ENCODE results near the gene OR5H2. TPM values are rescaled to one million over a fixed set of nuclear protein-coding genes. Genes with fewer than 3 reads are reported as not detected.

OR5H2 gene
- polyA plus RNA-seq, 3 donors: not detected

- Histone ChIP-seq H3K36me3 (replicated peaks in 1 of 2; ENCODE audit: control insufficient read depth in 1 of 2, insufficient read depth in 2 of 2, low read length in 2 of 2) (no peaks in the 10 kb centered on the region), H3K27ac (ENCODE audit: low read depth in 1 of 2, low read length in 2 of 2) (no peak overlapping the region), H3K4me3 (replicated peaks in 1 of 3; ENCODE audit: low read depth in 2 of 3, low read length in 3 of 3) (no peak overlapping the region), H4K20me1 (ENCODE audit: insufficient read depth, low read length) (no peaks in the 10 kb centered on the region), H3K9ac (ENCODE audit: insufficient read depth, low read length, poor library complexity, severe bottlenecking) (no peak overlapping the region), H3K9me3 (replicated peaks in 1 of 2; ENCODE audit: control insufficient read depth in 1 of 2, insufficient read depth in 1 of 2, low read length in 2 of 2) (no peaks in the 10 kb centered on the region), H2AFZ (ENCODE audit: insufficient read depth, low read depth, low read length, poor library complexity, severe bottlenecking) (no peak overlapping the region), H3K4me2 (replicated peaks; ENCODE audit: extremely low read depth, low read length, poor library complexity, severe bottlenecking) (no peak overlapping the region), H3K27me3 (ENCODE audit: control insufficient read depth in 2 of 2, insufficient read depth in 2 of 2, low read length in 2 of 2) (no peaks in the 10 kb centered on the region), H3K4me1 (ENCODE audit: control insufficient read depth in 1 of 2, insufficient read depth in 2 of 2, low read length in 2 of 2) (no peaks in the 10 kb centered on the region), H3K79me2 (ENCODE audit: insufficient read depth, low read length) (no peaks in the 10 kb centered on the region)
- 75% methylated on average over 1 of the region's 1 CpG for WGBS (ENCODE audit: insufficient coverage)
- no peaks in the 10 kb centered on the region for H3K9me3 Mint-ChIP-seq
- H3K36me3 Mint-ChIP-seq: no peaks in the 10 kb centered on the region
- H3K27me3 Mint-ChIP-seq (ENCODE audit: low read depth in 3 of 3): peaks cover 6 to 19% (median 17%) of the 10 kb centered on the region in 3 donors
- no peak for TF ChIP-seq CTCF (IDR thresholded peaks at IDR 0.05)
- H3K4me1 Mint-ChIP-seq: peaks cover 2% of the 10 kb centered on the region
- DNase-seq: no peak
- intact Hi-C loops (cut with micrococcal nuclease): no loop called here
- H3K27ac Mint-ChIP-seq: no peak overlapping the region
- H3K4me3 Mint-ChIP-seq: no peak overlapping the region
Observed at GRCh38 chr3:98331329-98331728, 49.0 kb downstream of the OR5H2 start.

Other genes with a start within 250 kb of the OR5H2 start
- not detected for gene GABRR3, start 247.2 kb upstream of the OR5H2 start, polyA plus RNA-seq
- gene OR5AC2, start 195.3 kb upstream of the OR5H2 start, polyA plus RNA-seq: not detected
- not detected for gene OR5H1, start 151.8 kb upstream of the OR5H2 start, polyA plus RNA-seq
- not detected for gene OR5H14, start 135.0 kb upstream of the OR5H2 start, polyA plus RNA-seq
- not detected for gene OR5H15, start 115.8 kb upstream of the OR5H2 start, polyA plus RNA-seq
- gene OR5H6, start 18.3 kb upstream of the OR5H2 start, polyA plus RNA-seq: not detected
- not detected for gene OR5K4, start 71.3 kb downstream of the OR5H2 start, polyA plus RNA-seq
- not detected for gene OR5K3, start 108.2 kb downstream of the OR5H2 start, polyA plus RNA-seq
- gene OR5K1, start 180.7 kb downstream of the OR5H2 start, polyA plus RNA-seq: not detected
- not detected for gene OR5K2, start 215.2 kb downstream of the OR5H2 start, polyA plus RNA-seq
- gene CLDND1, start 240.4 kb downstream of the OR5H2 start, polyA plus RNA-seq: 10 to 100 TPM; 65.3 to 91.8 (median 76.0) TPM
- not detected for gene GPR15, start 249.5 kb downstream of the OR5H2 start, polyA plus RNA-seq

Data from CD14-positive monocyte (primary cell).